HG03520 (cell line): ENCODE data around the gene POFUT1.
"Not testable (repeated sequence)": the region's sequence is repeated elsewhere in the genome, so short reads cannot be mapped to it uniquely, and the experiment has no call there.

Source experiments
- ATAC-seq: cut with Tn5 transposase; IDR thresholded peaks from one replicate; pipeline ENCODE4 v1.9.1; 2021; ENCODE audit warnings: mild to moderate bottlenecking, moderate library complexity; ENCODE audit not compliant: unreplicated experiment

POFUT1 gene

GRCh38 chr20:32271620-32272019 is 63.9 kb downstream of the POFUT1 start:
- no peak for ATAC-seq

- no peak for ATAC-seq
Observed at GRCh38 chr20:32274359-32274758, 66.7 kb downstream of the POFUT1 start.

- ATAC-seq, result not testable (repeated sequence)
Observed at GRCh38 chr20:32275163-32275562, 67.5 kb downstream of the POFUT1 start.

GRCh38 chr20:32277361-32278198 is 69.9 kb downstream of the POFUT1 start, which contains the start of gene KIF3B:
Gene KIF3B (plus strand): TSS chr20:32277651. CDS start chr20:32309778, 32,127 bp downstream.
- peak; percentile 80 for ATAC-seq

- ATAC-seq, result peak; percentile 49
Observed at GRCh38 chr20:32278199-32278643, 70.5 kb downstream of the POFUT1 start.

- no peak for ATAC-seq
Observed at GRCh38 chr20:32281711-32282110, 74.0 kb downstream of the POFUT1 start.

GRCh38 chr20:32282461-32282860 is 74.8 kb downstream of the POFUT1 start:
- no peak for ATAC-seq

GRCh38 chr20:32285082-32285620 is 77.5 kb downstream of the POFUT1 start:
- ATAC-seq, result no peak

GRCh38 chr20:32285621-32286371 is 78.1 kb downstream of the POFUT1 start:
- peak; percentile 44 for ATAC-seq

- ATAC-seq, result no peak
Observed at GRCh38 chr20:32287231-32287638, 79.6 kb downstream of the POFUT1 start.
